Fibroblast of lung (primary cell): Measurements from ENCODE around the gene PXDN. TPM values are rescaled to one million over a fixed set of nuclear protein-coding genes. Genes with fewer than 3 reads are reported as not detected.

Source experiments
- DNase-seq, 2 donors: peaks; one replicate each; pipeline versions ENCODE4 v3.0.0 to v3.0.0-alpha.2; 2010; ENCODE audit warnings: low read depth in 2 of 2
- H2AFZ ChIP-seq: 2 replicates; pipeline ENCODE4 v1.5.1; 2012; ENCODE audit warnings: low read length, control low read depth, inconsistent platforms
- H3K27ac ChIP-seq: 2 replicates; pipeline ENCODE4 v1.5.1; 2011; ENCODE audit warnings: low read length, control low read depth; ENCODE audit not compliant: insufficient read depth
- H3K27me3 ChIP-seq: 2 replicates; pipeline ENCODE4 v1.5.1; 2011; ENCODE audit warnings: mild to moderate bottlenecking, low read length; ENCODE audit not compliant: control insufficient read depth, insufficient read depth
- H3K36me3 ChIP-seq: 2 replicates; pipeline ENCODE4 v1.5.1; 2011; ENCODE audit warnings: low read length; ENCODE audit not compliant: control insufficient read depth, insufficient read depth
- H3K4me1 ChIP-seq: 2 replicates; pipeline ENCODE4 v1.5.1; 2011; ENCODE audit warnings: low read length; ENCODE audit not compliant: control insufficient read depth, insufficient read depth; ENCODE audit errors: extremely low read depth
- H3K4me2 ChIP-seq: 2 replicates; pipeline ENCODE4 v1.5.1; 2011; ENCODE audit warnings: low read length, control low read depth; ENCODE audit not compliant: insufficient read depth; ENCODE audit errors: extremely low read depth
- H3K4me3 ChIP-seq, 4 experiments: fragments of 200-600 bp in 1 of 4; sonication (generic) in 1 of 4; replicated peaks in 1 of 4; 2 replicates each; pipeline ENCODE4 v1.5.1; 2011 to 2016; ENCODE audit warnings: low read length in 4 of 4, low read depth in 3 of 4, mild to moderate bottlenecking in 3 of 4, control low read depth in 2 of 4, inconsistent platforms in 1 of 4, mixed read lengths in 1 of 4; ENCODE audit not compliant: insufficient read depth in 1 of 4; ENCODE audit errors: control extremely low read depth in 1 of 4
- H3K79me2 ChIP-seq: 2 replicates; pipeline ENCODE4 v1.5.1; 2012; ENCODE audit warnings: mild to moderate bottlenecking, low read length, inconsistent platforms; ENCODE audit not compliant: control insufficient read depth, insufficient read depth
- H3K9ac ChIP-seq: 2 replicates; pipeline ENCODE4 v1.5.1; 2011; ENCODE audit warnings: mild to moderate bottlenecking, low read length, control low read depth; ENCODE audit not compliant: insufficient read depth
- H3K9me3 ChIP-seq: 2 replicates; pipeline ENCODE4 v1.5.1; 2012; ENCODE audit warnings: low read depth, low read length; ENCODE audit not compliant: control insufficient read depth, insufficient read depth
- H4K20me1 ChIP-seq: 2 replicates; pipeline ENCODE4 v1.5.1; 2011; ENCODE audit warnings: low read length; ENCODE audit not compliant: control insufficient read depth, insufficient read depth; ENCODE audit errors: extremely low read depth
- EZH2 ChIP-seq: IDR thresholded peaks from 2 replicates; pipeline ENCODE4 v1.5.1; 2012; ENCODE audit warnings: low read length, control low read depth, mild to moderate bottlenecking; ENCODE audit errors: missing control alignments
- polyA plus RNA-seq, 2 donors: library from polyadenylated mRNA; depleted of rRNA in 1 of 2; stranded (reverse) in 1 of 2; unstranded in 1 of 2; fragments of >200 nt; gene quantifications; 2 replicates each; pipeline ENCODE4 v1.2.1, GENCODE V29; 2011 to 2012; ENCODE audit warnings: missing spikeins in 1 of 2
- total RNA-seq: library from RNA; depleted of rRNA; stranded (reverse); fragments of >200 nt; gene quantifications from 2 replicates; pipeline ENCODE4 v1.2.1, GENCODE V29; 2014
- TF ChIP-seq, protein P1 (sequence below), 2 donors: IDR thresholded peaks in 1 of 2; conservative IDR thresholded peaks in 1 of 2; 1 replicate in 1 of 2; 2 replicates in 1 of 2; pipeline ENCODE4 v1.5.1; 2011 to 2012; ENCODE audit warnings: low read length in 2 of 2, control low read depth in 1 of 2, inconsistent platforms in 1 of 2, low read depth in 1 of 2, mild to moderate bottlenecking in 1 of 2

The PXDN gene
- total and polyA plus RNA-seq, 2 donors (not counting 1 experiment from before 2014, with no cell fraction given): 153 to 298 TPM

DNA sequence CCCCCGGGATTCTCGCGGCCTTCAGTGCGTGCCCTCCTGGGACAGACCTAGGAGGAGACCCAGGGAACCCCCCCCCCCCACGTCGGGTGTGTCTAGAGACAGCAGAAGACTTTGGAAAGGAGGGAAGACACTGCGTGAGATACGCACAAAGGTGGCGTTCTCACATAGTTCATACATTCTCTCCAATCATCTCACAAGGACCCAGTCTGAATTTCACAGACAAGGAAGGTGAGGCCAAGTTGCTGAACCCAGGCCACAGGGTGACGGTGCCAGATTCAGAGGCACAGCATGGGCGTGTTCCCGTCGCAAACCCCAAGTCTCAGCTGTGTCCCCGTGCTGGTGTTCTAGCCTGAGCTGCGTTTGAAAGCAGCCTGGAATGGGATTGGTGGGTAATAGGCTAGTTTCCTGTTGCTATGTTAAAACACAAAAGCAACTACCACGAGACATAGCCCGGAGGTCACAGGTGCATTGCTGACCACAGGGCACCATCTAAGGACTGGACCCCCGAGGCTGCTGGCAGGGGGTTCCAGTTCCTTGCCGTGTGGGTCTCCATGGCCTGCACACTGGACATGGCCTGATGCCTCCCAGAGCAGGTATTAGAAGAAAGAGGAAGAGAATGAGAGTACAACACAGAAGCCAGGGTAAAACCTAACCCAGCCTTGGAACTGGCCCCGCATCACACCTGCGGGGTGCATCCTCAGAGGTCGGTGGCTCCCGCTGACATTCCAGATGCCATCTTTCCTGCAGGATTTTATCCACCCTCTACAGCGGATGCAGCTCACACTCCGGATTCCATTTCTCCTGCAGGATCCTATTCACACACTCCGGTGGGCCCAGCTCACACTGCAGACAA, 1.1 kb upstream of the PXDN start:
- Histone ChIP-seq H4K20me1 (no peaks in the 10 kb centered on the region), H3K9me3 (no peaks in the 10 kb centered on the region), H3K27ac (peak overlapping the region; percentile 74), H2AFZ (no peak overlapping the region), H3K79me2 (peaks cover 24% of the 10 kb centered on the region), H3K27me3 (no peaks in the 10 kb centered on the region), H3K4me1 (peaks cover 18% of the 10 kb centered on the region), H3K4me3 (peak overlapping the region; percentile 71 to 77 (median 74)), H3K36me3 (no peaks in the 10 kb centered on the region), H3K4me2 (peak overlapping the region; percentile 78), H3K9ac (peak overlapping the region; percentile 89)
- DNase-seq: no peak
- TF ChIP-seq, protein P1, sequence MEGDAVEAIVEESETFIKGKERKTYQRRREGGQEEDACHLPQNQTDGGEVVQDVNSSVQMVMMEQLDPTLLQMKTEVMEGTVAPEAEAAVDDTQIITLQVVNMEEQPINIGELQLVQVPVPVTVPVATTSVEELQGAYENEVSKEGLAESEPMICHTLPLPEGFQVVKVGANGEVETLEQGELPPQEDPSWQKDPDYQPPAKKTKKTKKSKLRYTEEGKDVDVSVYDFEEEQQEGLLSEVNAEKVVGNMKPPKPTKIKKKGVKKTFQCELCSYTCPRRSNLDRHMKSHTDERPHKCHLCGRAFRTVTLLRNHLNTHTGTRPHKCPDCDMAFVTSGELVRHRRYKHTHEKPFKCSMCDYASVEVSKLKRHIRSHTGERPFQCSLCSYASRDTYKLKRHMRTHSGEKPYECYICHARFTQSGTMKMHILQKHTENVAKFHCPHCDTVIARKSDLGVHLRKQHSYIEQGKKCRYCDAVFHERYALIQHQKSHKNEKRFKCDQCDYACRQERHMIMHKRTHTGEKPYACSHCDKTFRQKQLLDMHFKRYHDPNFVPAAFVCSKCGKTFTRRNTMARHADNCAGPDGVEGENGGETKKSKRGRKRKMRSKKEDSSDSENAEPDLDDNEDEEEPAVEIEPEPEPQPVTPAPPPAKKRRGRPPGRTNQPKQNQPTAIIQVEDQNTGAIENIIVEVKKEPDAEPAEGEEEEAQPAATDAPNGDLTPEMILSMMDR (conservative IDR thresholded peaks at IDR 0.05 in 1 of 2, IDR thresholded peaks at IDR 0.05 in 1 of 2; ENCODE audit: low read depth in 1 of 2, low read length in 2 of 2): no peak
- TF ChIP-seq EZH2: no peak

DNA sequence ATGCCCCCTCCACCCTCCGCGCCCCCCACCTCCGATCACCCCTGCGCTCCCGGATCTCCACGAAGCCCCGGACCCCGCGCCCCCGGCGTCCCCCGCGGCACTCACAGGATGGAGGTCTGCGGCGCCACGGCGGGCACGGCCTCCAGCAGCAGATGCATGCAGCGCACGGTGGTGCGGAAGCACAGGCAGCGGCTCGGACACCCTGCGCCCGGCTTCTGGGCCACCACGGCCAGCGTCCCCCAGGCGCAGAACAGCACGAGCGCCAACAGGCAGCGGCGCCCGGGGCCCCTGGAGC, 217 bp downstream of the PXDN start:
- peak overlapping the region; percentile 89 for H3K9ac ChIP-seq
- peaks cover 23% of the 10 kb centered on the region for H3K4me1 ChIP-seq
- TF ChIP-seq EZH2: no peak
- TF ChIP-seq, protein P1 (conservative IDR thresholded peaks at IDR 0.05 in 1 of 2, IDR thresholded peaks at IDR 0.05 in 1 of 2; ENCODE audit: low read depth in 1 of 2, low read length in 2 of 2): no peak
- DNase-seq: peak in 1 of 2 donors; percentile 47
- peaks cover 2% of the 10 kb centered on the region for H3K36me3 ChIP-seq
- no peak overlapping the region for H3K4me2 ChIP-seq
- H3K27ac ChIP-seq: peak overlapping the region; percentile 74
- H3K9me3 ChIP-seq: no peaks in the 10 kb centered on the region
- peak overlapping the region; percentile 55 to 77 (median 72) for H3K4me3 ChIP-seq
- peaks cover 37% of the 10 kb centered on the region for H3K79me2 ChIP-seq
- no peak overlapping the region for H2AFZ ChIP-seq
- H3K27me3 ChIP-seq: no peaks in the 10 kb centered on the region
- H4K20me1 ChIP-seq: no peaks in the 10 kb centered on the region

DNA sequence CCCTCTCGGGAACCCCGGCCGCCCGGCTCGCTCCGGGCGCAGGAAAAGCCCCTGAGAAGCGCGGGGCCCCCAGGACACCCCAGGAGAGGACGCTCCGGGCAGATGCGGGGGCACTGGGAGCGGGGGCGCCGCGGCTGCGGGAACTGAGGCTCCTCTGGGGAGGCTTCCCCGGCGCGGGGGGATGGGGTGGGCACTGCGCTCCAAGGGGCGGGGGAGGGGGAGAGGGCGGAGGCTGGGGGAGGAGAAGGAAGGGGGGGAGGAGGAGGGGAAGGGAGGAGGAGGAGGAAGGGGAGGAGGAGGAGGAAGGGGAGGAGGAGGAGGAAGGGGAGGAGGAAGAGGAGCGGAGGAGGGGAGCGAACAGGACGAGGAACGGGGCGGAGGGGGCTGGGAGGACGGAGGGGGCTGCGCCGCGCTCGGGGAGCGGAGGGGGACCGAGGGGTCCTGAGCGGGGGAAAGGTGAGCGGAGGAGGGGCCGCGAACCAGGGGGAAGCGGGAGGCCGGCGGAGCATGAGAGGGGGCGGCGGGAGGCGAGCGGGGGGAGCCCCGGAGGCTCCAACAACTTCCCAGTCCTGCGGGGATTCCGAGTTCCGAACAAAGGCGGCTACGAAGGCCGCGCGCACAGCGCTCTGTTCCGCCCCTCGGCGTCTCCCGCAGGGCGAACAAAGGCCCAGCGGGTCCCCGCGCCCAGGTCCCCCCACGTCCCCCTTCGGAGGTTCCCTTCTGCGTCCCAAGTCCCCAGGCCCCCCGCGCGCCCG, 742 bp downstream of the PXDN start:
- no peak for TF ChIP-seq EZH2
- TF ChIP-seq, protein P1 (conservative IDR thresholded peaks at IDR 0.05 in 1 of 2, IDR thresholded peaks at IDR 0.05 in 1 of 2; ENCODE audit: low read depth in 1 of 2, low read length in 2 of 2): no peak
- peaks cover 21% of the 10 kb centered on the region for H3K4me1 ChIP-seq
- no peak overlapping the region for H2AFZ ChIP-seq
- H3K27ac ChIP-seq: peak overlapping the region; percentile 92
- peak overlapping the region; percentile 72 for H3K4me2 ChIP-seq
- no peaks in the 10 kb centered on the region for H4K20me1 ChIP-seq
- H3K9me3 ChIP-seq: no peaks in the 10 kb centered on the region
- peaks cover 2% of the 10 kb centered on the region for H3K36me3 ChIP-seq
- peak; percentile 63 to 74 for DNase-seq
- H3K4me3 ChIP-seq: peak overlapping the region; percentile 65 to 77 (median 72)
- no peaks in the 10 kb centered on the region for H3K27me3 ChIP-seq
- peaks cover 42% of the 10 kb centered on the region for H3K79me2 ChIP-seq
- peak overlapping the region; percentile 94 for H3K9ac ChIP-seq
